ENCODE data around the gene CDCP2. TPM values are rescaled to one million over a fixed set of nuclear protein-coding genes. Genes with fewer than 3 reads are reported as not detected.

CDCP2 gene
- total and polyA plus RNA-seq, 2 experiments from 2014 or later: not detected

DNA sequence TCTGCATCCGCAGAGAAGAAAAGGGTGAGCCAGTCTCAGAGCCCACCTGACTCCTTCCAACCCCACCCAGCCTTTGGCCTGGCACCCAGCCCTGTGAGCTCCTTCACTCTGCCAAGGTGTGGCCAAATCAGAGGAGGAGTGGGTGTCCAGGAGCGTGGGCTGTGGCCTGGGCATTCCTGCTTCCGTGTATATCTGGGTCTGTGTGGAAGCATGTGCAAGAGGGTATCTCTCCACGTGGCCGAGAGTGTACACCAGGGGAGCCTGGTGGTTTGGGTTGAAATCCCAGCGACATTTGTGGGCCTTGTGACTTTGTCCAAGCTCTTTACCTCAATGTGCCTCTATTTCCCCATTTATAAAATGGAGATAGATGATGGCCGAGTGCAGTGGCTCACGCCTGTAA, 29.8 kb downstream of the CDCP2 start (continued):
- TF ChIP-seq, protein P1, sequence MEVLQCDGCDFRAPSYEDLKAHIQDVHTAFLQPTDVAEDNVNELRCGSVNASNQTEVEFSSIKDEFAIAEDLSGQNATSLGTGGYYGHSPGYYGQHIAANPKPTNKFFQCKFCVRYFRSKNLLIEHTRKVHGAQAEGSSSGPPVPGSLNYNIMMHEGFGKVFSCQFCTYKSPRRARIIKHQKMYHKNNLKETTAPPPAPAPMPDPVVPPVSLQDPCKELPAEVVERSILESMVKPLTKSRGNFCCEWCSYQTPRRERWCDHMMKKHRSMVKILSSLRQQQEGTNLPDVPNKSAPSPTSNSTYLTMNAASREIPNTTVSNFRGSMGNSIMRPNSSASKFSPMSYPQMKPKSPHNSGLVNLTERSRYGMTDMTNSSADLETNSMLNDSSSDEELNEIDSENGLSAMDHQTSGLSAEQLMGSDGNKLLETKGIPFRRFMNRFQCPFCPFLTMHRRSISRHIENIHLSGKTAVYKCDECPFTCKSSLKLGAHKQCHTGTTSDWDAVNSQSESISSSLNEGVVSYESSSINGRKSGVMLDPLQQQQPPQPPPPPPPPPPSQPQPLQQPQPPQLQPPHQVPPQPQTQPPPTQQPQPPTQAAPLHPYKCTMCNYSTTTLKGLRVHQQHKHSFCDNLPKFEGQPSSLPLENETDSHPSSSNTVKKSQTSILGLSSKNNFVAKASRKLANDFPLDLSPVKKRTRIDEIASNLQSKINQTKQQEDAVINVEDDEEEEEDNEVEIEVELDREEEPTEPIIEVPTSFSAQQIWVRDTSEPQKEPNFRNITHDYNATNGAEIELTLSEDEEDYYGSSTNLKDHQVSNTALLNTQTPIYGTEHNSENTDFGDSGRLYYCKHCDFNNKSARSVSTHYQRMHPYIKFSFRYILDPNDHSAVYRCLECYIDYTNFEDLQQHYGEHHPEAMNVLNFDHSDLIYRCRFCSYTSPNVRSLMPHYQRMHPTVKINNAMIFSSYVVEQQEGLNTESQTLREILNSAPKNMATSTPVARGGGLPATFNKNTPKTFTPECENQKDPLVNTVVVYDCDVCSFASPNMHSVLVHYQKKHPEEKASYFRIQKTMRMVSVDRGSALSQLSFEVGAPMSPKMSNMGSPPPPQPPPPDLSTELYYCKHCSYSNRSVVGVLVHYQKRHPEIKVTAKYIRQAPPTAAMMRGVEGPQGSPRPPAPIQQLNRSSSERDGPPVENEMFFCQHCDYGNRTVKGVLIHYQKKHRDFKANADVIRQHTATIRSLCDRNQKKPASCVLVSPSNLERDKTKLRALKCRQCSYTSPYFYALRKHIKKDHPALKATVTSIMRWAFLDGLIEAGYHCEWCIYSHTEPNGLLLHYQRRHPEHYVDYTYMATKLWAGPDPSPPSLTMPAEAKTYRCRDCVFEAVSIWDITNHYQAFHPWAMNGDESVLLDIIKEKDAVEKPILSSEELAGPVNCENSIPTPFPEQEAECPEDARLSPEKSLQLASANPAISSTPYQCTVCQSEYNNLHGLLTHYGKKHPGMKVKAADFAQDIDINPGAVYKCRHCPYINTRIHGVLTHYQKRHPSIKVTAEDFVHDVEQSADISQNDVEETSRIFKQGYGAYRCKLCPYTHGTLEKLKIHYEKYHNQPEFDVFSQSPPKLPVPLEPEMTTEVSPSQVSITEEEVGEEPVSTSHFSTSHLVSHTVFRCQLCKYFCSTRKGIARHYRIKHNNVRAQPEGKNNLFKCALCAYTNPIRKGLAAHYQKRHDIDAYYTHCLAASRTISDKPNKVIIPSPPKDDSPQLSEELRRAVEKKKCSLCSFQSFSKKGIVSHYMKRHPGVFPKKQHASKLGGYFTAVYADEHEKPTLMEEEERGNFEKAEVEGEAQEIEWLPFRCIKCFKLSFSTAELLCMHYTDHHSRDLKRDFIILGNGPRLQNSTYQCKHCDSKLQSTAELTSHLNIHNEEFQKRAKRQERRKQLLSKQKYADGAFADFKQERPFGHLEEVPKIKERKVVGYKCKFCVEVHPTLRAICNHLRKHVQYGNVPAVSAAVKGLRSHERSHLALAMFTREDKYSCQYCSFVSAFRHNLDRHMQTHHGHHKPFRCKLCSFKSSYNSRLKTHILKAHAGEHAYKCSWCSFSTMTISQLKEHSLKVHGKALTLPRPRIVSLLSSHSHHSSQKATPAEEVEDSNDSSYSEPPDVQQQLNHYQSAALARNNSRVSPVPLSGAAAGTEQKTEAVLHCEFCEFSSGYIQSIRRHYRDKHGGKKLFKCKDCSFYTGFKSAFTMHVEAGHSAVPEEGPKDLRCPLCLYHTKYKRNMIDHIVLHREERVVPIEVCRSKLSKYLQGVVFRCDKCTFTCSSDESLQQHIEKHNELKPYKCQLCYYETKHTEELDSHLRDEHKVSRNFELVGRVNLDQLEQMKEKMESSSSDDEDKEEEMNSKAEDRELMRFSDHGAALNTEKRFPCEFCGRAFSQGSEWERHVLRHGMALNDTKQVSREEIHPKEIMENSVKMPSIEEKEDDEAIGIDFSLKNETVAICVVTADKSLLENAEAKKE (CRISPR knock-in tag; IDR thresholded peaks at IDR 0.05): no peak
- TF ChIP-seq STAT1 (IDR thresholded peaks at IDR 0.05; ENCODE audit: unreplicated experiment) (no peak), POLR2AphosphoS5 (IDR thresholded peaks at IDR 0.05; ENCODE audit: low read depth) (no peak)
- TF ChIP-seq, protein P2, sequence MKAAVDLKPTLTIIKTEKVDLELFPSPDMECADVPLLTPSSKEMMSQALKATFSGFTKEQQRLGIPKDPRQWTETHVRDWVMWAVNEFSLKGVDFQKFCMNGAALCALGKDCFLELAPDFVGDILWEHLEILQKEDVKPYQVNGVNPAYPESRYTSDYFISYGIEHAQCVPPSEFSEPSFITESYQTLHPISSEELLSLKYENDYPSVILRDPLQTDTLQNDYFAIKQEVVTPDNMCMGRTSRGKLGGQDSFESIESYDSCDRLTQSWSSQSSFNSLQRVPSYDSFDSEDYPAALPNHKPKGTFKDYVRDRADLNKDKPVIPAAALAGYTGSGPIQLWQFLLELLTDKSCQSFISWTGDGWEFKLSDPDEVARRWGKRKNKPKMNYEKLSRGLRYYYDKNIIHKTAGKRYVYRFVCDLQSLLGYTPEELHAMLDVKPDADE (IDR thresholded peaks at IDR 0.05): no peak
- TF ChIP-seq, protein P3, sequence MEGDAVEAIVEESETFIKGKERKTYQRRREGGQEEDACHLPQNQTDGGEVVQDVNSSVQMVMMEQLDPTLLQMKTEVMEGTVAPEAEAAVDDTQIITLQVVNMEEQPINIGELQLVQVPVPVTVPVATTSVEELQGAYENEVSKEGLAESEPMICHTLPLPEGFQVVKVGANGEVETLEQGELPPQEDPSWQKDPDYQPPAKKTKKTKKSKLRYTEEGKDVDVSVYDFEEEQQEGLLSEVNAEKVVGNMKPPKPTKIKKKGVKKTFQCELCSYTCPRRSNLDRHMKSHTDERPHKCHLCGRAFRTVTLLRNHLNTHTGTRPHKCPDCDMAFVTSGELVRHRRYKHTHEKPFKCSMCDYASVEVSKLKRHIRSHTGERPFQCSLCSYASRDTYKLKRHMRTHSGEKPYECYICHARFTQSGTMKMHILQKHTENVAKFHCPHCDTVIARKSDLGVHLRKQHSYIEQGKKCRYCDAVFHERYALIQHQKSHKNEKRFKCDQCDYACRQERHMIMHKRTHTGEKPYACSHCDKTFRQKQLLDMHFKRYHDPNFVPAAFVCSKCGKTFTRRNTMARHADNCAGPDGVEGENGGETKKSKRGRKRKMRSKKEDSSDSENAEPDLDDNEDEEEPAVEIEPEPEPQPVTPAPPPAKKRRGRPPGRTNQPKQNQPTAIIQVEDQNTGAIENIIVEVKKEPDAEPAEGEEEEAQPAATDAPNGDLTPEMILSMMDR (conservative IDR thresholded peaks at IDR 0.05; ENCODE audit: low read depth in 2 of 2): no peak

DNA sequence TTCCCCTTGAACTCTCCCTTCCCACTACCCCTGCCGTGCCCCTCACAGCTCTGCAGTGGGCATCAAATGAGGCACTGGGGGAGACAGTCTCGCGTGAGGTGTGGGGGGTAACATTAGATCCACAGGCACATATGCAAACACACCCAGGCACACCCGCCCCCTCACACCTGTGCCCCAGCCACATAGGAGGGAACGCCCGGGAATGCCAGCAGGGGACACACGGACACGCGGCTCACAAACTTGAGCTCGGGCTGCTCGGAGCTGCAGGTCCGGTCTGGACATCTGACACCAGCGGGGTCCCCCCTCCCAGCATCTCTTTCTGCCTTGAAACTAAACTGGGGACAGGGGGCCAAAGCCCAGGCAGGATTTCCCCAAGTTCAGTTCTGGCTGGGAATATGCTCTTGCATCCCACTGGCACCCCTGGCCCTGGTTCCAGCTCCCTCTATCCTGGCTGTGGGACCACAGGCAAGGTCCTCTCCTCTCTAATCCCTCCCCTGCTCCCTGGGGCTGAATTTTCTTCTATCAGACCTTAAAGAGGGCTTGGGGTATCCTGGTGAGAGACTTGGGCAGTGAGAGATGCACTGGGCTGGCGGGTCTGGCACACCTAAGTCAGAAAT, 30.6 kb downstream of the CDCP2 start:
- Histone ChIP-seq H3F3A (replicated peaks; ENCODE audit: low read depth) (no peaks in the 10 kb centered on the region), H3K27ac (ENCODE audit: low read depth) (no peak overlapping the region), H3K4me1 (ENCODE audit: insufficient read depth) (peaks cover 9% of the 10 kb centered on the region; the same call in 1 of the 2 replicates), H4K20me1 (replicated peaks; ENCODE audit: insufficient read depth) (no peaks in the 10 kb centered on the region), H2AFZ (peak overlapping the region; percentile 99; the same call in 1 of the 2 replicates), H3K79me2 (replicated peaks; ENCODE audit: insufficient read depth) (no peaks in the 10 kb centered on the region), H3K4me2 (peak overlapping the region; percentile 80), H3K9me2 (ENCODE audit: insufficient read depth) (no peaks in the 10 kb centered on the region), H3K27me3 (ENCODE audit: insufficient read depth) (peaks cover 14% of the 10 kb centered on the region), H3K36me3 (ENCODE audit: insufficient read depth) (no peaks in the 10 kb centered on the region), H3K4me3 (peak overlapping the region; percentile 49)
- Mint-ChIP-seq H3K27me3 (ENCODE audit: insufficient read depth, low read depth, poor library complexity) (peaks cover 16% of the 10 kb centered on the region), H3K36me3 (ENCODE audit: low read depth) (no peaks in the 10 kb centered on the region), H3K4me1 (peaks cover 20% of the 10 kb centered on the region), H3K9me3 (no peaks in the 10 kb centered on the region), H3K27ac (no peak overlapping the region), H3K4me3 (peak overlapping the region; percentile 65)
- ATAC-seq: peak; percentile 19
- no peak for DNase-seq (ENCODE audit: low spot score)
- TF ChIP-seq, protein P4, sequence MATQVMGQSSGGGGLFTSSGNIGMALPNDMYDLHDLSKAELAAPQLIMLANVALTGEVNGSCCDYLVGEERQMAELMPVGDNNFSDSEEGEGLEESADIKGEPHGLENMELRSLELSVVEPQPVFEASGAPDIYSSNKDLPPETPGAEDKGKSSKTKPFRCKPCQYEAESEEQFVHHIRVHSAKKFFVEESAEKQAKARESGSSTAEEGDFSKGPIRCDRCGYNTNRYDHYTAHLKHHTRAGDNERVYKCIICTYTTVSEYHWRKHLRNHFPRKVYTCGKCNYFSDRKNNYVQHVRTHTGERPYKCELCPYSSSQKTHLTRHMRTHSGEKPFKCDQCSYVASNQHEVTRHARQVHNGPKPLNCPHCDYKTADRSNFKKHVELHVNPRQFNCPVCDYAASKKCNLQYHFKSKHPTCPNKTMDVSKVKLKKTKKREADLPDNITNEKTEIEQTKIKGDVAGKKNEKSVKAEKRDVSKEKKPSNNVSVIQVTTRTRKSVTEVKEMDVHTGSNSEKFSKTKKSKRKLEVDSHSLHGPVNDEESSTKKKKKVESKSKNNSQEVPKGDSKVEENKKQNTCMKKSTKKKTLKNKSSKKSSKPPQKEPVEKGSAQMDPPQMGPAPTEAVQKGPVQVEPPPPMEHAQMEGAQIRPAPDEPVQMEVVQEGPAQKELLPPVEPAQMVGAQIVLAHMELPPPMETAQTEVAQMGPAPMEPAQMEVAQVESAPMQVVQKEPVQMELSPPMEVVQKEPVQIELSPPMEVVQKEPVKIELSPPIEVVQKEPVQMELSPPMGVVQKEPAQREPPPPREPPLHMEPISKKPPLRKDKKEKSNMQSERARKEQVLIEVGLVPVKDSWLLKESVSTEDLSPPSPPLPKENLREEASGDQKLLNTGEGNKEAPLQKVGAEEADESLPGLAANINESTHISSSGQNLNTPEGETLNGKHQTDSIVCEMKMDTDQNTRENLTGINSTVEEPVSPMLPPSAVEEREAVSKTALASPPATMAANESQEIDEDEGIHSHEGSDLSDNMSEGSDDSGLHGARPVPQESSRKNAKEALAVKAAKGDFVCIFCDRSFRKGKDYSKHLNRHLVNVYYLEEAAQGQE (IDR thresholded peaks at IDR 0.05; ENCODE audit: unreplicated experiment): no peak
- TF ChIP-seq, protein P3 (conservative IDR thresholded peaks at IDR 0.05; ENCODE audit: low read depth in 2 of 2): no peak
- no peak for TF ChIP-seq NANOG (IDR thresholded peaks at IDR 0.05; ENCODE audit: borderline replicate concordance)

All from GM23338 (cell line).